ENCODE measurements around the gene FAM107A.

Gene FAM107A

GRCh38 chr3:58623961-58624360 lies 46.8 kb upstream of the FAM107A start:
- TF ChIP-seq CTCF (IDR thresholded peaks at IDR 0.05; ENCODE audit: insufficient read depth, low read length) (no peak), REST (IDR thresholded peaks at IDR 0.05; ENCODE audit: insufficient replicate concordance, low read depth) (no peak), SPI1 (IDR thresholded peaks at IDR 0.05; ENCODE audit: borderline replicate concordance, low read depth) (no peak)
- Histone ChIP-seq H3K4me3 (replicated peaks; ENCODE audit: insufficient read depth, low read length) (no peak overlapping the region), H3K27ac (replicated peaks) (no peak overlapping the region), H3K27me3 (ENCODE audit: insufficient read depth, poor library complexity, severe bottlenecking) (no peaks in the 10 kb centered on the region)
- DNase-seq (ENCODE audit: low read depth in 1 of 2, low spot score in 1 of 2): no peak

- Histone ChIP-seq H3K4me3 (replicated peaks; ENCODE audit: insufficient read depth, low read length) (no peak overlapping the region), H3K27me3 (ENCODE audit: insufficient read depth, poor library complexity, severe bottlenecking) (no peaks in the 10 kb centered on the region), H3K27ac (replicated peaks) (no peak overlapping the region)
- TF ChIP-seq REST (IDR thresholded peaks at IDR 0.05; ENCODE audit: insufficient replicate concordance, low read depth) (no peak), CTCF (IDR thresholded peaks at IDR 0.05; ENCODE audit: insufficient read depth, low read length) (no peak), SPI1 (IDR thresholded peaks at IDR 0.05; ENCODE audit: borderline replicate concordance, low read depth) (no peak), POLR2AphosphoS5 (IDR thresholded peaks at IDR 0.05; ENCODE audit: low read depth) (no peak), GABPA (IDR thresholded peaks at IDR 0.05; ENCODE audit: low read depth) (no peak)
- DNase-seq (ENCODE audit: low read depth in 1 of 2, low spot score in 1 of 2): no peak
These were observed 46.3 kb upstream of the FAM107A start for GRCh38 chr3:58623478-58623877.

GRCh38 chr3:58622892-58623291 lies 45.7 kb upstream of the FAM107A start:
- TF ChIP-seq CTCF (IDR thresholded peaks at IDR 0.05; ENCODE audit: insufficient read depth, low read length) (no peak), REST (IDR thresholded peaks at IDR 0.05; ENCODE audit: insufficient replicate concordance, low read depth) (no peak), GABPA (IDR thresholded peaks at IDR 0.05; ENCODE audit: low read depth) (no peak), SPI1 (IDR thresholded peaks at IDR 0.05; ENCODE audit: borderline replicate concordance, low read depth) (no peak), POLR2AphosphoS5 (IDR thresholded peaks at IDR 0.05; ENCODE audit: low read depth) (no peak)
- DNase-seq (ENCODE audit: low read depth in 1 of 2, low spot score in 1 of 2): no peak
- Histone ChIP-seq H3K27me3 (ENCODE audit: insufficient read depth, poor library complexity, severe bottlenecking) (no peaks in the 10 kb centered on the region), H3K4me3 (replicated peaks; ENCODE audit: insufficient read depth, low read length) (no peak overlapping the region), H3K27ac (replicated peaks) (no peak overlapping the region)
